Mucosa of rectum (tissue), 2 donors: ENCODE data around the gene POLQ.
"Not testable (repeated sequence)": the region's sequence is repeated elsewhere in the genome, so short reads cannot be mapped to it uniquely, and the experiment has no call there.

ENCODE experiments used
- H3K27ac ChIP-seq, 2 donors: one replicate each; pipeline ENCODE4 v1.7.0; 2013; ENCODE audit warnings: inconsistent platforms in 2 of 2, low read depth in 2 of 2, low read length in 2 of 2
- H3K27me3 ChIP-seq, 2 donors: one replicate each; pipeline ENCODE4 v1.7.0; 2013; ENCODE audit warnings: low read length in 2 of 2; ENCODE audit not compliant: control insufficient read depth in 2 of 2, insufficient read depth in 2 of 2
- H3K36me3 ChIP-seq, 2 donors: one replicate each; pipeline ENCODE4 v1.7.0; 2013; ENCODE audit warnings: low read length in 2 of 2; ENCODE audit not compliant: control insufficient read depth in 2 of 2, insufficient read depth in 2 of 2
- H3K4me1 ChIP-seq, 2 donors: one replicate each; pipeline ENCODE4 v1.7.0; 2013; ENCODE audit warnings: low read length in 2 of 2, mild to moderate bottlenecking in 1 of 2; ENCODE audit not compliant: control insufficient read depth in 2 of 2, insufficient read depth in 2 of 2
- H3K4me3 ChIP-seq, 2 donors: one replicate each; pipeline ENCODE4 v1.7.0; 2013; ENCODE audit warnings: low read length in 2 of 2
- H3K9ac ChIP-seq, 2 donors: one replicate each; pipeline ENCODE4 v1.7.0; 2013; ENCODE audit warnings: low read length in 2 of 2, low read depth in 1 of 2, mild to moderate bottlenecking in 1 of 2
- H3K9me3 ChIP-seq, 2 donors: one replicate each; pipeline ENCODE4 v1.7.0; 2013; ENCODE audit warnings: low read length in 2 of 2; ENCODE audit not compliant: control insufficient read depth in 2 of 2
- donor health status: healthy.
- donor health status: Normal muscosa, but diverticular disease.

POLQ gene

DNA sequence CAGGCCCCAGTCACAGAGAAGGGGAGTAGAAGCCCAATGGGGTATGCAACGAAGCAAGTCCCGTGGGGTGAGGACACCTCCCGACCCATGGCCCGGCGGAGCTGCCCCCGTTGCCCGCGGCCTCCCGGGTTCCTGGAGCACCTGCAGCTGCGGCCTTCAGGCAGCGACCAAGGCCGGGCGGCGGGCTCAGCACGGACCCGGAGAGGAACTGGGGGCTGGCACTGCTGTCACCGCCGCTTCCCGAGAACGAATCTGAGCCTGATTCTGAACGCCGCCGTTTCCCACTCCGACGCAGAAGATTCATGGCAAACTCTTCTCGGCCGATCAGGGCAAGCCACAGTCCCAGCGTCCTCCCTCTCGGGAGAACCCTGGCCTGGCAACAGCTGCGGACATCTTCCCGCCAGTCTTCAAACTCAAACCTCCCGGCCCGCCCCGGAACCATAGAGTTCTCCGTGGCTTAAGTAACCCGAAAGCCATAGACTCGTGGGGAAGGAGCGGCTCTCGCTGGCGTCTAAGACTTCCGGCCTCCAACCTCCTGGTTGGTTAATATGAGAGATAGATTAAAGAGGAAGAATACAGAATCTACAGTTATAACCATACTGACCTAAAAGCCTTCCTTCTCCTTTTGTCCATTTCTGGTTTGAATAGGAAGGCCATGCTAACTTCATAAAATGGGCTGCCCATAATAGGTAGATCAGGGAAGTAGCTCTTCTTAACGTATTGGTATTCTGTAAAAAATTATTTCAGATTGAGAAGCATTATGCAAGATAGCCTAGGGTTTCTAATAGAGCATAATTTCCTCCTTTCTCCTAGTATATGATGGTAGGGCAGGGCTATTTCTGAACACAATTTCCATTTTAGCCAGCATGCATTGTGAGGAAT lies at the start of gene POLQ:
POLQ (minus strand) TSS at position 415 of the 882 bp plus-strand sequence; CDS start at position 304, 111 bp downstream.
- Histone ChIP-seq H3K4me3 (peak within 1 kb of the TSS; percentile 85 to 88), H3K9ac (peak within 1 kb of the TSS; percentile 60 to 71), H3K36me3 (no peaks in the 10 kb centered on the region), H3K4me1 (peaks cover 10 to 15% of the 10 kb centered on the region in 2 donors), H3K27me3 (no peaks in the 10 kb centered on the region), H3K9me3 (no peaks in the 10 kb centered on the region), H3K27ac (peak within 1 kb of the TSS; percentile 74 to 82)

GRCh38 chr3:121594850-121595249 lies 49.1 kb upstream of the POLQ start:
- H3K27ac ChIP-seq: no peak overlapping the region
- no peaks in the 10 kb centered on the region for H3K4me1 ChIP-seq
- H3K27me3 ChIP-seq: no peaks in the 10 kb centered on the region
- H3K9me3 ChIP-seq: no peaks in the 10 kb centered on the region
- no peak overlapping the region for H3K9ac ChIP-seq
- H3K4me3 ChIP-seq: no peak overlapping the region
- no peaks in the 10 kb centered on the region for H3K36me3 ChIP-seq

DNA sequence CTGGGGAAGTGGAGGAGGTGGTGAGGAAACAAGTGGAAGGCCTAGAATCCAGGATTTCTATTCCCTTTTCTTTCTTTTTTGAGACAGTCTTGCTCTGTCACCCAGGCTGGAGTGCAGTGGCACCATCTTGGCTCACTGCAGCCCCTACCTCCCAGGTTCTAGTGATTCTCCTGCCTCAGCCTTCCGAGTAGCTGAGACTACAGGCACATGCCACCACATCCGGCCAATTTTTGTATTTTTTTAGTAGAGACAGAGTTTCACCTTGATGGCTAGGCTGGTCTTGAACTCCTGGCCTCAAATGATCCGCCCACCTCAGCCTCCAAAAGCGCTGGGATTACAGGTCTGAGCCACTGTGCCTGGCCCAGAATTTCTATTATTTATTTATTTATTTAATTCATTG lies 48.0 kb upstream of the POLQ start:
- not testable (repeated sequence) for H3K36me3 ChIP-seq, H3K9me3 ChIP-seq, H3K4me3 ChIP-seq, H3K4me1 ChIP-seq, H3K27me3 ChIP-seq, H3K27ac ChIP-seq, H3K9ac ChIP-seq

- no peak within 1 kb of the TSS for H3K9ac ChIP-seq
- no peak within 1 kb of the TSS for H3K27ac ChIP-seq
- no peaks in the 10 kb centered on the region for H3K36me3 ChIP-seq
- no peaks in the 10 kb centered on the region for H3K9me3 ChIP-seq
- H3K4me1 ChIP-seq: no peaks in the 10 kb centered on the region
- no peak within 1 kb of the TSS for H3K4me3 ChIP-seq
- H3K27me3 ChIP-seq: no peaks in the 10 kb centered on the region
Measured at GRCh38 chr3:121592856-121593702, 47.3 kb upstream of the POLQ start, which contains the start of gene FBXO40. FBXO40 (plus strand) TSS chr3:121593379; CDS start chr3:121620576, 27,197 bp downstream.

DNA sequence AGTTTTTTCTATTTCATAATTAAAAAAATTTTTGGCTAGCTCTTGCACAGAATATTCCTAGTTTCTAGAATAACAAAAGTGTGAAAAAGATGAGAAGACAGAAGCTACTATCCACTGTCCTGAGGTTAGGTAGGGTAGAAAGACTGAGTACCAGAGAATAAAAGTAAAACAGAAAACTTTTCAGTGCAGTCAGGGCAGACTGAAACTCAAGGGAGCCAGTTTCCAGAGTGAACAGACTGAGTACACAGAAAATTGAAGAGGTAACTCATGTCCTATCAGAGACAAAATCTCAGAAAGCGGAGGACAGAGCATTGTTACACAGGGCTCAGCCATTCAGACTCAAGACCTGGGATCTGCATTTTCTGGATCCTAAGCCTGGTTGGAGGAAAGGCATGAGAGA lies 38.6 kb upstream of the POLQ start:
- H3K27ac ChIP-seq: no peak overlapping the region
- H3K9ac ChIP-seq: no peak overlapping the region
- H3K36me3 ChIP-seq: no peaks in the 10 kb centered on the region
- no peaks in the 10 kb centered on the region for H3K4me1 ChIP-seq
- H3K27me3 ChIP-seq: no peaks in the 10 kb centered on the region
- H3K4me3 ChIP-seq: no peak overlapping the region
- no peaks in the 10 kb centered on the region for H3K9me3 ChIP-seq

DNA sequence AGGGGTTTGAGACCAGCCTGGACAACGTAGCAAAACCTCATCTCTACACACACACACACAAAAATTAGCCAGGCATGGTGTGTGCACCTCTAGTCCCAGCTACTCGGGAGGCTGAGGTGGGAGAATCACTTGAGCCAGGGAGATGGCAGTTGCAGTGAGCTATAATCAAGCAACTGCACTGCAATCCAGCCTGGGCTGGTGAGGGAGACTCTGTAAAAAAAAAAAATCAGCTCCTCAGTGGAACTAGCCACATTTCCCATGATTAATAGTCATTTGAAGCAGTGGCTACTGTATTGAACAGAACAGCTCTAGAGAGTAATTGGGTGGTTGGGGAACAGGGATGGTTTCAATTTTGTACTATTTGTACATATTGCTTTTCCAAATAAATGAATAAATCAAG lies 35.9 kb upstream of the POLQ start:
- no peak overlapping the region for H3K9ac ChIP-seq
- no peak overlapping the region for H3K27ac ChIP-seq
- H3K36me3 ChIP-seq: no peaks in the 10 kb centered on the region
- no peaks in the 10 kb centered on the region for H3K4me1 ChIP-seq
- H3K9me3 ChIP-seq: no peaks in the 10 kb centered on the region
- no peaks in the 10 kb centered on the region for H3K27me3 ChIP-seq
- H3K4me3 ChIP-seq: no peak overlapping the region

- no peaks in the 10 kb centered on the region for H3K27me3 ChIP-seq
- no peak overlapping the region for H3K4me3 ChIP-seq
- H3K4me1 ChIP-seq: no peaks in the 10 kb centered on the region
- H3K36me3 ChIP-seq: no peaks in the 10 kb centered on the region
- H3K27ac ChIP-seq: no peak overlapping the region
- H3K9ac ChIP-seq: no peak overlapping the region
- no peaks in the 10 kb centered on the region for H3K9me3 ChIP-seq
Measured at GRCh38 chr3:121574449-121574848, 28.7 kb upstream of the POLQ start.

GRCh38 chr3:121567649-121568048 lies 21.9 kb upstream of the POLQ start, which contains the start of gene ARGFX:
ARGFX (plus strand) TSS chr3:121567949; CDS start chr3:121570714, 2,765 bp downstream.
- Histone ChIP-seq H3K4me3 (no peak within 1 kb of the TSS), H3K27ac (no peak within 1 kb of the TSS), H3K36me3 (no peaks in the 10 kb centered on the region), H3K9ac (no peak within 1 kb of the TSS), H3K4me1 (no peaks in the 10 kb centered on the region), H3K27me3 (no peaks in the 10 kb centered on the region), H3K9me3 (no peaks in the 10 kb centered on the region)

DNA sequence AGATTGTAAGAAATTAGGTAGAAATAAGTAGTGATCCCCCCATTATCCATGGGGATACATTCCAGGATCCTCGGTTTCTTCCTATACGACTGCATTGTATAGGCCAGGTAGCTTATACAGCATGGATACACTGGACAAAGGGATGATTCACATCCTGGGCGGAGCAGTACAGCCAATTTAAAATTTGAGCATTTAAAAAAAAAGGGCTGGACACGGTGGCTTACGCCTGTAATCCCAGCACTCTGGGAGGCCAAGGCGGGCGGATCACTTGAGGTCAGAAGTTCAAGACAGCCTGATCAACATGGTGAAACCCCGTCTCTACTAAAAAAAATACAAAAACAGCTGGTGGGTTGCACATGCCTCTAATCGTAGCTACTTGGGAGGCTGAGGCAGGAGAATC lies 21.0 kb upstream of the POLQ start:
- H3K9me3 ChIP-seq: no peaks in the 10 kb centered on the region
- H3K27me3 ChIP-seq: no peaks in the 10 kb centered on the region
- no peaks in the 10 kb centered on the region for H3K36me3 ChIP-seq
- peaks cover 0 to under 1% of the 10 kb centered on the region in 2 donors for H3K4me1 ChIP-seq
- H3K9ac ChIP-seq: no peak overlapping the region
- H3K4me3 ChIP-seq: no peak overlapping the region
- no peak overlapping the region for H3K27ac ChIP-seq

- Histone ChIP-seq H3K4me1 (peaks cover 3% of the 10 kb centered on the region in 2 donors), H3K9me3 (no peaks in the 10 kb centered on the region), H3K27ac (no peak overlapping the region), H3K27me3 (no peaks in the 10 kb centered on the region), H3K4me3 (no peak overlapping the region), H3K36me3 (no peaks in the 10 kb centered on the region), H3K9ac (no peak overlapping the region)
Measured at GRCh38 chr3:121562148-121562547, 16.4 kb upstream of the POLQ start.
